Measurements from ENCODE around the gene RHOT1. TPM values are rescaled to one million over a fixed set of nuclear protein-coding genes. Genes with fewer than 3 reads are reported as not detected.
"Not testable (repeated sequence)": the region's sequence is repeated elsewhere in the genome, so short reads cannot be mapped to it uniquely, and the experiment has no call there.

Gene RHOT1
- total RNA-seq, 2 experiments from 2014 or later: 22.8 to 22.9 TPM

DNA sequence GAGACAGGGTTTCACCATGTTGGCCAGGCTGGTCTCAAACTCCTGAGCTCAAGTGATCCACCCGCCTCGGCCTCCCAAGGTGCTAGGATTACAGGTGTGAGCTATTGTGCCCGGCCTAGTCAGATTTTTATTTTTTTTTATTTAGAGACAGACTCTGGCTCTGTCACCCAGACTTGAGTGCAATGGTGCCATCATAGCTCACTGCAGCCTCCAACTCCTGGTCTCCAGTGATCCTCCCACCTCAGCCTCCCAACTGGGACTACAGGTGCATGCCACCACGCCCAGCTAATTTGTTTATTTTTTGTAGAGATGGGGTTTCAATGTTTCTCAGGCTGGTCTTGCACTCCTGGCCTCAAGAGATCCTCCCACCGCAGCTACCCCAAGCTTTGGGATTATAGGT, 2.8 kb upstream of the RHOT1 start:
- not testable (repeated sequence) for DNase-seq, H3K9me3 Mint-ChIP-seq, H3K27me3 Mint-ChIP-seq, H3K27ac Mint-ChIP-seq, H3K4me3 Mint-ChIP-seq, H3K36me3 Mint-ChIP-seq
- H3K4me1 Mint-ChIP-seq: peaks cover 32% of the 10 kb centered on the region

DNA sequence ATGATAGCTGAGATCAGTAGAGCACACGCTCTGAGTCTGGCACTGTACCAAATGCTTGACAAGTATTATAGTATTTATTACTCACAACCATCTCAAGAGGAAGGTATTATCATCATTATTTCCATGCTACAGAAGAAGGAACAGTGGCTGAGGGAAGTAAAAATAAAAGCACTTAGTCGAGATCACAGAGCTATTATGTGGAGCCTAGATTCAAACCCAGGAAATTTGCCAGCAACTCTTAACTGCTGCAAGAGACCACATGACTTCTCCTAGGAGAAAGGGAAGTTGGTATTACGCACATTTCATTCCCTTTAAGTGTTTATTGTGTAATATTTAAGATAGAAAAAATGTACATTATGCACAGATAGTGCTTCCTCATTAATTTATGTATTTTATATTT, 1.0 kb upstream of the RHOT1 start:
- no peak for DNase-seq
- Mint-ChIP-seq H3K4me3 (peak overlapping the region; percentile 80), H3K27ac (peak overlapping the region; percentile 82), H3K4me1 (peaks cover 41% of the 10 kb centered on the region), H3K9me3 (no peaks in the 10 kb centered on the region), H3K27me3 (peaks cover 4% of the 10 kb centered on the region), H3K36me3 (peaks cover 9% of the 10 kb centered on the region)

DNA sequence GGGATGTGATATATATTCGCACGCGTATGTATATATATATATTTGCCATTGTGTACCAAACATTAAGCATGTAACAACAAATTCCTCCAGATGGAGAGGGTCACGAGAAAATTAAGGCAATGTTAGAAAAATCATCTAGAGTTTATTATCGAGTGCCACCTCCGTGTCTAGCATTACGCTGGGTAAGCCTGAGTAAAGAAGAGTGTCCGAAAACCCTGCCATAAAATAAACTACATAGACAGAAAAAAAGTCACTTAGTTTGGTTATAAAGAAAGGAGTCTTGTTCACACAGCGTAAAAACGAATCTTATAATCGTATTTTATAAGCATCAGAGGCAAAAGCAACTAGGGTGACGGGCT, 644 bp upstream of the RHOT1 start:
- Mint-ChIP-seq H3K4me1 (peaks cover 41% of the 10 kb centered on the region), H3K27ac (peak overlapping the region; percentile 82), H3K4me3 (peak overlapping the region; percentile 80), H3K27me3 (peaks cover 4% of the 10 kb centered on the region), H3K36me3 (peaks cover 9% of the 10 kb centered on the region), H3K9me3 (no peaks in the 10 kb centered on the region)
- DNase-seq: no peak

DNA sequence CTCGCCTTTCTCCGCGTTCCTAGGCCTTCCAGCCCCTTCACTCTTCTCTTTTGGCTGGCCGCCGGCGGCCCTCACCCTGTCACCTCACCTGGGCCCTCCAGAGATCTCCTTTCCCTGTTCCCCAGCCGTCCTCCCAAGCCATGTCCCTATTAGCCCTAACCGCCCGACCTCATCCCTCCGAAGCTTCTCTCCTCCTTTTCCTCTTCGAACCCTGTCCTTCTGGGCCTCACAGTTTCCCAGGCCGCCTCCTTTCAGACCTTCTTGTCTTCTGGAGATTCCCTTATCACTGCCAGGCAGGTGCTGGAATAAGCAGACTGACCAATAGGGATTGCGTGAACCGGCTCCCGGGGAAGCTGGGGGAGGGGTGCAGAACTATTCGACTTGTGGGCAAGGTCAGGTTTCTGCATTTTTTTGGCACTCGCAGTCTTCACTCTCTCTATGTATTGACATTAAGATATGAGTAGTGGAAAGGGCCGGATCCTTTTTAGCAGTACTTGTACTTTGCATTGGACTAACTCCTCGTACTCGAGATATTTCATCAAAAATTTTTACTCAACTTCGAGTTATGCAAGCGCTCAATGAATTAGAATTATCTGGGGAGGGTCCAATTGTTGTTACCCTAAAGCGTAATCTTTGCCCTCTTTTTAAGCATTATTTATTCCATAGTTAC, 690 bp downstream of the RHOT1 start:
- Mint-ChIP-seq H3K36me3 (peaks cover 9% of the 10 kb centered on the region), H3K4me1 (peaks cover 39% of the 10 kb centered on the region), H3K4me3 (peak overlapping the region; percentile 99), H3K9me3 (no peaks in the 10 kb centered on the region), H3K27me3 (peaks cover 4% of the 10 kb centered on the region), H3K27ac (peak overlapping the region; percentile 91)
- DNase-seq: peak; percentile 35

DNA sequence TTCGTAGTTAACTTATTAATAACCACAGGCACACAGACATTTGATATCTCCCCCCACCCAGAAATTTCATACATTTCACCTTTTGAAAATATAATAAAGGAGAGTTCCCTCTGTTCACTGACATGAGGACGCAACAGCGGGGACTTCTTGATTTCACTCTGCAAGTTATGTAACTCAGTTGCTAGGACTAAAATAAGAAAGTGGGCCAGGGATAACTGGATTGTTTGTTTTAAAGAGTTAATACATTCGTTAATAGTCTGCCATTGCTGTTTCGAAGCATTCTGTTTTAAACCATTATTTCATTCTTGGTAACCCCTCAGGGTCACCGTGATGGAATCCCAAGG, 1.2 kb downstream of the RHOT1 start:
- Mint-ChIP-seq H3K27me3 (peaks cover 4% of the 10 kb centered on the region), H3K27ac (no peak overlapping the region), H3K4me3 (peak overlapping the region; percentile 99), H3K36me3 (peaks cover 9% of the 10 kb centered on the region), H3K9me3 (no peaks in the 10 kb centered on the region), H3K4me1 (peaks cover 42% of the 10 kb centered on the region)
- no peak for DNase-seq

DNA sequence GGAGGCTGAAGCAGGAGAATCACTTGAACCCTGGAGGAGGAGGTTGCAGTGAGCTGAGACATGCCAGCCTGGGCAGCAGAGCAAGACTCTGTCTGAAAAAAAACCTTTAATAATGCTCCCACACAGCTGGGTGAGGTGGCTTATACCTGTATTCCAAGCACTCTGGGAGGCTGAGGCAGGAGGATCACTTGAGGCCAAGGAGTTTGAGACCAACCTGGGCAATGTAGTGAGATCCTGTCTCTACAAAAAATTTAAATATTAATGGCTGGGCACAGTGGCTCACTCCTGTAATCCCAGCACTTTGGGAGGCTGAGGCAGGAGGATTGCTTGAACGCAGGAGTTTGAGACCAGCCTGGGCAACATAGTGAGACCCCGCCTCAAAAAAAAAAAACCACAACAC, 2.1 kb downstream of the RHOT1 start:
- not testable (repeated sequence) for H3K27ac Mint-ChIP-seq, H3K4me3 Mint-ChIP-seq, DNase-seq, H3K27me3 Mint-ChIP-seq, H3K9me3 Mint-ChIP-seq, H3K36me3 Mint-ChIP-seq
- H3K4me1 Mint-ChIP-seq: peaks cover 43% of the 10 kb centered on the region

DNA sequence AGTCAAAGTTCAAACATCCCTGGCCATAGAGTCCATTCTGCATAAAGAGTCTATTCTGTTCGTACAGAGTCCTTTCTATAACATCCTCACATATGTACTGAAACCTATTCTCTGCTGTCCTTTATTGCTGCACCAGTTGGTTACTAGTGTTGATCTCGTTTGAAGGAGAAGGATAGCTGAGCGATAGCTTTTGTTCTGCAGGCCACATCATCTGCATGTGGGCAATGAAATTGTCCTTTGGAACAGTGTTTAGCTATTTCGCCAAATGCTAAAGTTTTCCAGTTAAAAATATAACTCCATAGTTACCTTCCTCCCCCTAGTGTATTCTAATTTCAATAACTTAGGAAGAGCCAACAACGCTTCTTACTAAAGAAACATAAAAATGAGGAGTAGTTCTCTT, 6.0 kb downstream of the RHOT1 start:
- peaks cover 29% of the 10 kb centered on the region for H3K4me1 Mint-ChIP-seq
- H3K27ac Mint-ChIP-seq: no peak overlapping the region

DNA sequence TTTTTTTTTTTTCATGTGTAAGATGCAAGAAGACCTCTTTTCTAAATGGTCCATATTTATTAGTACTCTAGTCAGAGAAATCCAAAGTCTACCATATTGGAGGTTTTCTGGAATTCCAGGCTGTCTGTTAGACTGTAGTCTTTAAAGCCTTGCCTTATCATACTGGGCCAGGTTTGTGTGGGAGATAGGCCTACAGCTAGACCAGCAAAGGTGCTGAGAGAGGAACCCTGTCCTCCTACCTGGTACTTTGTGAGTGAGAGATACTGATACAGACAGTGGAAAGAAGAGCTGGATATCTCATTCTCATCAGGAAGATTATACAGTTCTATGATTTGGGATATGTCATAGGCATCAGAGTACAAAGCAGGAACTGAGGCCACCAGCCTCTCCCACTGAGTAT, 8.1 kb downstream of the RHOT1 start:
- H3K27ac Mint-ChIP-seq: no peak overlapping the region
- no peak for DNase-seq
- H3K9me3 Mint-ChIP-seq: no peaks in the 10 kb centered on the region
- no peak overlapping the region for H3K4me3 Mint-ChIP-seq
- H3K27me3 Mint-ChIP-seq: no peaks in the 10 kb centered on the region
- peaks cover 18% of the 10 kb centered on the region for H3K4me1 Mint-ChIP-seq
- H3K36me3 Mint-ChIP-seq: peaks cover 9% of the 10 kb centered on the region

More for the DNA sequence above, 6.0 kb downstream of the RHOT1 start:
- Mint-ChIP-seq H3K27me3 (no peaks in the 10 kb centered on the region), H3K9me3 (no peaks in the 10 kb centered on the region), H3K4me3 (no peak overlapping the region), H3K36me3 (peaks cover 6% of the 10 kb centered on the region)
- DNase-seq: no peak

DNA sequence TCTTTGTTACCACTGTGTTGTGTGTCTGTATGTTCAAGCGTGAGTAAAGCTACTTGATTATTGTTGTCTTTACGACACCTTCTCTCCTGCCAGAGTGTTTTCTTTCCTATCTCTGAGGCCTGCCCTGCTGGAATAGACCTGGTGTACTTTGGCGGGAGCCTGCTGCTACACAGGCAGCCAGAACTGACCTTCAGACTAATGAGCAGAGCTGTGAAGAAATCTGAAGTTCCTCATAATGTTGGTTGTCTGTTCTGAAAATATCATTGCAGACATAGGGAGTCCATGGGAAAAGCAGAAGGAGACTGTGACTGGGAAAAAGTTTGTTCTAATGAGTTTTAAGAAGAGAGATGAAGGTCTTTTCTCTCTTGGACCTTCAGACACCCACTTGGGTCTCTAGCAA, 9.8 kb downstream of the RHOT1 start:
- H3K9me3 Mint-ChIP-seq: no peaks in the 10 kb centered on the region
- H3K4me1 Mint-ChIP-seq: peaks cover 13% of the 10 kb centered on the region
- peaks cover 7% of the 10 kb centered on the region for H3K36me3 Mint-ChIP-seq
- no peak overlapping the region for H3K27ac Mint-ChIP-seq
- no peak overlapping the region for H3K4me3 Mint-ChIP-seq
- no peak for DNase-seq
- H3K27me3 Mint-ChIP-seq: no peaks in the 10 kb centered on the region

DNA sequence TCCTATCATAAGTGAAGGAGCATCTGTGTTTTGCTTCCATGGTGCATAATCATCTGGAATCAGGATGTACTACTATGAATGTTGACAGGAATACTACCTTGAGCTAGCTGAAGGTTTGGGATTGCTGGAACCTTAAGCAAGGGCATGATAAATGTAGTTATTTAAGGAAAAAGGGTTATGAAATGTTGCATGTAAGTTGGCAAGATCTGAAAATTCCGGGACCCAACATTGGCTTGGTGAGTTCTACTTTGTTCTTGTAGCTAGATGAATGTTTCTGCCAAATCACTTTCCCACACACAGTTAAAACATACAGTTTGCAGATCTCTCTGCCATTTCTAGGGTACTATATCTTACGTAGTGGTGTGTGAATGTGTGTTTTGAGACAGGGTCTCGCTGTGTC, 13.6 kb downstream of the RHOT1 start:
- Mint-ChIP-seq H3K36me3 (peaks cover 17% of the 10 kb centered on the region), H3K4me3 (no peak overlapping the region), H3K4me1 (peaks cover 4% of the 10 kb centered on the region), H3K27me3 (no peaks in the 10 kb centered on the region), H3K9me3 (no peaks in the 10 kb centered on the region), H3K27ac (no peak overlapping the region)
- no peak for DNase-seq

DNA sequence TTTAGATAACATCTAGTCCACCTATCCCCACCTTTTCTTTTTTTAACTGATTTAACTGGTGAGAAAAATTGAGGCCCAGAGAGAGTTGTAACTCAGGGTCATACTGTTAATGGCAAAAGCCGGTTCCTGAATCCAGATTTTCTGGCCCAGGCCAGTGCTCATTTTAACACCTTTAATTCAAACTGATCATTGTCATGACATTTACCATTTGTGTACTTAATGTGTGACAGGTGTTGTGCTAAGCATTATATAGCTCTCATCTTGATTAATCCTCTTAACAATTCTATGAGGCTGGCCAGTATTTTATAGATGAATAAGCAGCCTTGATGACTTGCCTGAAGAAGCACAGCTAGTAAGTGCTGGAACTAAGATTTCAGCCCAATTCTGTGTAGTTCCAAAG, 14.4 kb downstream of the RHOT1 start:
- Mint-ChIP-seq H3K9me3 (no peaks in the 10 kb centered on the region), H3K27me3 (no peaks in the 10 kb centered on the region), H3K27ac (no peak overlapping the region), H3K36me3 (peaks cover 22% of the 10 kb centered on the region), H3K4me3 (no peak overlapping the region), H3K4me1 (peaks cover 3% of the 10 kb centered on the region)
- no peak for DNase-seq

DNA sequence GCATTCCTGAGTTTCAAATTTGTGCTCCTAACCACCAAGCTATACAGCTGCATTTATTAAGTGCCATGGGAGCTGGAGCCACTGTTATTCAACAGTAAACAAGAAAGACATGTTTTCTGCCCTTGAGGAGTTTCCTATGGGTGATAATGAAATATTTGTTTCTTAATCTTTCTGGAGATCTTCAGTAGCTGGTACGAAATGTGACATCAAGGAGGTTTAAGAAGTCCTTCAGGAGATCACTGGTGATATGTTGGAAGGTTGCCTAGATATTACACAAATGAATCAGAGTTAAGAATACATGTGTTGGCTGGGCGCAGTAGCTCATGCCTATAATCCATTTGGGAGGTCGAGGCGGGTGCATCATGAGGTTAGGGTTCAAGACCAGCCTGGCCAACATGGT, 14.9 kb downstream of the RHOT1 start:
- no peak overlapping the region for H3K4me3 Mint-ChIP-seq
- H3K4me1 Mint-ChIP-seq: peaks cover 6% of the 10 kb centered on the region
- no peaks in the 10 kb centered on the region for H3K9me3 Mint-ChIP-seq
- no peaks in the 10 kb centered on the region for H3K27me3 Mint-ChIP-seq
- H3K27ac Mint-ChIP-seq: no peak overlapping the region
- peaks cover 24% of the 10 kb centered on the region for H3K36me3 Mint-ChIP-seq
- no peak for DNase-seq

DNA sequence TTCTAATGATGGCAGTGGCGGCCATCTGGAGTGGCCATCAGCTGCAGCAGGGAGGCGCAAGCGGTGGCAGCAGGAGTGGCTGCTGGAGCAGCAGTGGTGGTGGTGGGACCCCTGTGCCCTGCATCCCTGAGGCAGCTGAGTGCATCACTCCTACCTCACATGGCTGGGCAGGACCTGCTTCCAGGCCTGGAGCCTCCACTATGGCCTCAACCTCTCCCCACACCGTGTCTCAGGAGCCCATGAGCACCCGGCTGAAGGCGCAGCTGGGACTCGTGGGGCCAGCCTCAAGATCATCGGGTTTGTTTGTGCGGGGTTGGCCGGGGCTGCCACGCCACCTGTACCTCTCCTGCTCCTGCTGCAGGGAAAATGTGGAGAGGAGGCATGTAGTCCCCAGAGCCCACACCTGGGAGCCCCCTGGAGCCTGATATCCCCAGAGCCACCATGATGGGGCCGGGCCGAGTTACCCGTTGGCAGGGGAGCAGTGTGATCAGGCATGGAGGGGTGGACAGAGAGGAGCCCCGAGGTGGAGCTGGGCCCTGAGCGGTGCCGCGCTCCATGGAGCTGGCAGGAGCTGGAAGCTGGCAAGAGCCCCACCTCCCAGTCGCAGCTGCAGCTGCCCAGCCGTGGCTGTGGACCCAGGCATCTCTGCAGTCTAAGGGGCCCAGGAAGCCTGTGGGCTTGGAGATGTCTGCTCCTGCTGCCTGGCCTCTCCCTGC, 16.7 kb downstream of the RHOT1 start:
- DNase-seq: no peak
- H3K27ac Mint-ChIP-seq: no peak overlapping the region

DNA sequence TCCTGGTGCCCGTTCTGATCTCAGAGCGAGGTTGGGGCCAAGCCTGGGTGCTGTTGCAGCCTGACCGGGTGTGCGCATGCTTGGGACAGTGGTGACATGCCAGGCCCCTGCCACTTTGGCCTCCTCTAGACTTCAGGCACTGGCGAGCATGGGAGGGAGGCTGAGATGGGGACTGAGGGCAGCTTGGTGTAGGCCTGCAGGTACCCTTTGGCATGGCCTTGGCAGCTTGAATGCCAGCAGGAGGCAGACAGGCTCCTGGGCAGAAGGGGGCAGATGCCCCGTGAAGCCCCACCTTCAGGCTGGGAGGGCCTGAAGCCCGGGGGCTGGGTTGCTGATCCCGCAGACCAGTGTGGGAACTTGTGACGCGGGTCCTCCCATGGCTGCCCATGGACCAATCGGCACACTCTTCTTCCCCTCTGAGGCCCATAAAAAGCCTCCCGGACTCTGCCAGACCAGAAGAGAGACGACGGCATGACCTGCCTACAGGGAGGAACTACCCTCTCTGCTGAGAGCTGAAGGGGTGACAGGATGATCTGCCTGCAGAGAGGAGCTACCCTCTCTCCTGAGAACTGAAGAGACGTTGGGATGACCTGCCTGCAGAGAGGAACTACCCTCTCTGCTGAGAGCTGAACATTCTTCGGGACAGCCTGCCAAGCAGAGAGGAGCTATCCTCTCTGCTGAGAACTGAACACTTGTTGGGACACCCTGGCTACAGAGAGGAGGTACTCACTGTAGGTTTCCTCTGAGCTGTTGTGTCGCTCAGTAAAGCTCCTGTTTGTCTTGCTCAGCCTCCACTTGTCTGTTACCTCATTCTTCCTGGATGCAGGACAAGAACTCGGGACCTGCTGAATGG, 17.5 kb downstream of the RHOT1 start:
- peaks cover 32% of the 10 kb centered on the region for H3K36me3 Mint-ChIP-seq
- no peak for DNase-seq
- no peak overlapping the region for H3K27ac Mint-ChIP-seq
- H3K9me3 Mint-ChIP-seq: peaks cover 3% of the 10 kb centered on the region
- H3K27me3 Mint-ChIP-seq: no peaks in the 10 kb centered on the region
- peaks cover 6% of the 10 kb centered on the region for H3K4me1 Mint-ChIP-seq
- H3K4me3 Mint-ChIP-seq: no peak overlapping the region

More for the DNA sequence above, 16.7 kb downstream of the RHOT1 start:
- Mint-ChIP-seq H3K4me3 (no peak overlapping the region), H3K36me3 (peaks cover 28% of the 10 kb centered on the region), H3K27me3 (no peaks in the 10 kb centered on the region), H3K9me3 (peaks cover 3% of the 10 kb centered on the region), H3K4me1 (peaks cover 6% of the 10 kb centered on the region)

DNA sequence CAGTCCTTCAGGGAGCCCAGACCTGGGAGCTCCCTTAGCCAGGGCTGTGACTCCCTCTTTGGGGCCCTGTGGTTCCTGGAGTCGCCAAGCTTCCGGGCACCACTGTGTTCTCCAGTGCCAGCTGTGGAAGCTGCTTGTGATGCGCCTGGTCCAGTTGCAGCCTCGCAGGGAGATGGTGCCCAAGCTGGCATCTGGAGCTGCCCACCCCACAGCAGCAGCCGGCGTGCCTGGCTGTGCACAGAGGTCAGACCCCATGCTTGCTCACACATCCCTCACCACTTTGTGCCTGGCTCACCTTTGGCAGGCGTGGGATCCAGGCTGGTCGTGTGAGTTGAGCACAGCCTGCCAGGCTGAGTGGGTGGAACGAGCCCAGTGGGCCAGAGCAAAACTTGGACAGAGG, 18.2 kb downstream of the RHOT1 start:
- Mint-ChIP-seq H3K4me3 (no peak overlapping the region), H3K36me3 (peaks cover 33% of the 10 kb centered on the region), H3K9me3 (peaks cover 3% of the 10 kb centered on the region), H3K4me1 (peaks cover 6% of the 10 kb centered on the region), H3K27ac (no peak overlapping the region), H3K27me3 (no peaks in the 10 kb centered on the region)
- DNase-seq: no peak
